Mucosa of rectum (tissue), 2 donors: ENCODE measurements around the gene NRF1.
"Not testable (repeated sequence)": the region's sequence is repeated elsewhere in the genome, so short reads cannot be mapped to it uniquely, and the experiment has no call there.

ENCODE experiments used
- H3K27ac ChIP-seq, 2 donors: one replicate each; pipeline ENCODE4 v1.7.0; 2013; ENCODE audit warnings: inconsistent platforms in 2 of 2, low read depth in 2 of 2, low read length in 2 of 2
- H3K27me3 ChIP-seq, 2 donors: one replicate each; pipeline ENCODE4 v1.7.0; 2013; ENCODE audit warnings: low read length in 2 of 2; ENCODE audit not compliant: control insufficient read depth in 2 of 2, insufficient read depth in 2 of 2
- H3K36me3 ChIP-seq, 2 donors: one replicate each; pipeline ENCODE4 v1.7.0; 2013; ENCODE audit warnings: low read length in 2 of 2; ENCODE audit not compliant: control insufficient read depth in 2 of 2, insufficient read depth in 2 of 2
- H3K4me1 ChIP-seq, 2 donors: one replicate each; pipeline ENCODE4 v1.7.0; 2013; ENCODE audit warnings: low read length in 2 of 2, mild to moderate bottlenecking in 1 of 2; ENCODE audit not compliant: control insufficient read depth in 2 of 2, insufficient read depth in 2 of 2
- H3K4me3 ChIP-seq, 2 donors: one replicate each; pipeline ENCODE4 v1.7.0; 2013; ENCODE audit warnings: low read length in 2 of 2
- H3K9ac ChIP-seq, 2 donors: one replicate each; pipeline ENCODE4 v1.7.0; 2013; ENCODE audit warnings: low read length in 2 of 2, low read depth in 1 of 2, mild to moderate bottlenecking in 1 of 2
- H3K9me3 ChIP-seq, 2 donors: one replicate each; pipeline ENCODE4 v1.7.0; 2013; ENCODE audit warnings: low read length in 2 of 2; ENCODE audit not compliant: control insufficient read depth in 2 of 2
- donor health status: healthy.
- donor health status: Normal muscosa, but diverticular disease.

NRF1 gene

DNA sequence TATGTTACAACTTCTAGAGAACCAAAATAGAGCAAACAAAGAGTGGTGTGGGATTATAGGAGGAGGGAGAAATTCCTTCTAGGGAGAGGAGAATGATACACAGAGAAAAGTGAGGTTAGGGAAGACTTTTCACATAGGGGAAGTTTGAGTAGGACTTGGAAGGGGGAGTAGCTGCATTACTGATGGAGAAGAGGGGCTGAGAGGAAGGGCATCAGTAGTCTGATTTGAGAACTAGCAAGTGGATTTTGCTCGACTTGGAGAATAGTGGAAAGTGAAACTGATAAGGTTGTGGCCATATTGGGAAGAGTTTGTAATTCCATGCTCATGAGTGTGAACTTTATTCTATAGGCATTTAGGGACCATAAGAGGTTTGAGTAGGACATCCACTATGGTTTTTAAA lies 6.1 kb downstream of the NRF1 start:
- H3K9me3 ChIP-seq, result no peaks in the 10 kb centered on the region
- H3K4me3 ChIP-seq, result no peak overlapping the region
- H3K27me3 ChIP-seq, result no peaks in the 10 kb centered on the region
- no peak overlapping the region for H3K27ac ChIP-seq
- no peaks in the 10 kb centered on the region for H3K36me3 ChIP-seq
- no peak overlapping the region for H3K9ac ChIP-seq
- H3K4me1 ChIP-seq, result peaks cover 5 to 7% of the 10 kb centered on the region in 2 donors

DNA sequence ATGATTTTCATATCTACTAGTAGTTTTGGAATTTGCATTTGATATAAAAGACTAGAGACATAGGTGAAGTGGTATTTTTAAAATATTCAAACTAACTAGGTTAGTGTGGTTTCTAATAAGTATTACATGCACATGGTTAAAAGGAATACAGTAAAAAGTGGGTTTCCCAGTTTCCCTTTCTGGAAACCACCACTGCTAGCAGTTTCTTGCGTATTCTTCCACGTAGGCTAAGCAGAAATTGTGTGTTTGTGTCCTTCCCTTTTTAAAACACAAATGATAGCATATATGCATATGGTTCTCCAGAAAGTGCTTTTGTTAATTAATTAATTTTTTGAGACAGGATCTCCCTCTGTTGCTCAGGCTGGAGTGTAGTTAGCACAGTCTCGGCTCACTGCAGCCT lies 15.4 kb downstream of the NRF1 start:
- H3K27ac ChIP-seq, result no peak overlapping the region
- no peak overlapping the region for H3K9ac ChIP-seq

DNA sequence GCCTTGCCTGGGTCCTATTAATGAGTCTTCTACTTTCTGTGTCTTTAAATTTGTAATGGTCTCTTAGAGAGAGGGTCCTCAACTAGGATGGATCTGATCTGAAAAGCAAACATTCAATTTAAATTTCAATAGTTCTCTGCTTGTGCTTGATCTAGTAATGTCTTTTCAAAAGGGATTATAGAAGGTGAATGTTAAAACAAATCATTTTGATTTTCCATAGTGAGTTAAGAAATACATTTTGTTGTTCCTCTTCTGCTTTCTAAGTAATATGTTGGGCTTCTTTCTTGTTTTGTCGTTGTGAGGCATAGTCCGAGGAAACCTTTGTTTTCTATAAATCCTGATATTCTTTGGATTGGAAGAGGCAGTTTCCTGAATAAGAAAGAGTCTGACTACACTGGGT lies 18.8 kb downstream of the NRF1 start:
- H3K36me3 ChIP-seq, result no peaks in the 10 kb centered on the region
- no peaks in the 10 kb centered on the region for H3K9me3 ChIP-seq

More for the DNA sequence above, 15.4 kb downstream of the NRF1 start:
- Histone ChIP-seq H3K4me3 (no peak overlapping the region), H3K27me3 (no peaks in the 10 kb centered on the region), H3K36me3 (no peaks in the 10 kb centered on the region), H3K4me1 (no peaks in the 10 kb centered on the region), H3K9me3 (no peaks in the 10 kb centered on the region)

DNA sequence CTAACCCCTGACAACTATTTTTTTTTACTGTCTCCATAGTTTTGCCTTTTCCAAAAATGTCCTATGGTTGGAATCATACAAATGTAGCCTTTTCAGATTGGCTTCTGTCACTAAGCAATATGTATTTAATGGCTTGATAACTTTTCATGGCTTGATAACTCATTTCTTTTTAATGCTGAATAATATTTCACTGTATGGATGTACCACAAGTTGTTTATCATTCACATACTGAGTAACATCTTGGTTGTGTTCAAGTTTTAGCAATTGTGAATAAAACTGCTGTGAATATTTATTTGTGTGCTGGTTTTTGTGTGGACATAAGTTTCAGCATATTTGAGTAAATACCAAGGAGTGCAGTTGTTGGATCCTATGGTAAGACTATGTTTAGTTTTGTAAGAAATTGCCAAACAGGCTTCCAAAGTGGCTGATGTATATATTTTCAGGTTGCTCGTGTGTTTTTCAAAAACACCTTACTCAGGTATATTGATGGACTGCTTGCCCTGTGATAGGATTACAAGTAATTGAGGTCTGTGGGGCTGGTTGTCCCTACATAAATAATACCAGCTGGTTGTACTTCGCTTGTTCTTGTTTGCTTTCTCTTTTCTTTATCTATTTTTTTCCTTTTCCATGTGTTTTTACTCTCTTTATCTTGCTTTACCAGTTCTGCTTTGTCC lies 23.0 kb downstream of the NRF1 start:
- no peak overlapping the region for H3K4me3 ChIP-seq
- no peaks in the 10 kb centered on the region for H3K36me3 ChIP-seq
- H3K9ac ChIP-seq, result no peak overlapping the region
- H3K9me3 ChIP-seq, result no peaks in the 10 kb centered on the region
- H3K4me1 ChIP-seq, result no peaks in the 10 kb centered on the region
- no peak overlapping the region for H3K27ac ChIP-seq
- H3K27me3 ChIP-seq, result no peaks in the 10 kb centered on the region

More for the DNA sequence above, 18.8 kb downstream of the NRF1 start:
- Histone ChIP-seq H3K27ac (no peak overlapping the region), H3K4me1 (no peaks in the 10 kb centered on the region), H3K4me3 (no peak overlapping the region), H3K9ac (no peak overlapping the region), H3K27me3 (no peaks in the 10 kb centered on the region)

DNA sequence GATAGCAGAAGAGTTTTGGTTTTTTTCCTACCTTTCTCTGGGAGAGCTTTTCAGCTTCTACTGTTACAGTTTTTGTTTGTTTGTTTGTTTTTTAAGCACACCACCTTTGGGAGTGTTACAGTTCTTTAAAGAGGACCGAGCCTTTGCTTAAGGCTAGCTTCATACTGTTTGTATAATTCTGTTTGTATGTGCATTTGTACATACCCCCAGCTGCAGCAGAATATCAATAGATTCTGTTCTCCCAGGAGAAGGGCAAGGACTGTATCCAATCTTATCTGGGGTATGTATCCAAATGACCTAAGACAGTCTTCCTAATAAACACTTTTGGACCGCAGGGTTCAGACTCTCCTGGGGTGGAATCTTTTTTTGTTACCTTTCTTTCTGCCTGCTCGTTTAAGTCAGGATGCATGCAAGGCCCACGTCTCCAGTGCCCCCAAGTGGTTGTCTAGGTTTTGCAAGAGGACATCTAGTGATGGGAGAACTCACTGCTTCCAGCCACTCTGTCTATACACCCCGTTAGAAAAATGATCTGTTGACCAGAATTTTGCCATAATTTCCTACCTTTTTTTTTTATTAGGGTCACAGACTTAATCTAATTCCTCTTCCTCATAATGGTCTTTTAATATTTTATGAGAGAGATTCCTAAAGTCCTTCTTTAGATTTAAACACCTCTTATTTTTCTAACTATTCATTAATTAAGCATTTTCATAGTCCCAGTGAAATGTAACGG lies 23.9 kb downstream of the NRF1 start:
- H3K4me1 ChIP-seq, result no peaks in the 10 kb centered on the region
- H3K9ac ChIP-seq, result no peak overlapping the region
- no peak overlapping the region for H3K27ac ChIP-seq
- no peaks in the 10 kb centered on the region for H3K36me3 ChIP-seq
- no peaks in the 10 kb centered on the region for H3K9me3 ChIP-seq
- no peaks in the 10 kb centered on the region for H3K27me3 ChIP-seq
- H3K4me3 ChIP-seq, result no peak overlapping the region

DNA sequence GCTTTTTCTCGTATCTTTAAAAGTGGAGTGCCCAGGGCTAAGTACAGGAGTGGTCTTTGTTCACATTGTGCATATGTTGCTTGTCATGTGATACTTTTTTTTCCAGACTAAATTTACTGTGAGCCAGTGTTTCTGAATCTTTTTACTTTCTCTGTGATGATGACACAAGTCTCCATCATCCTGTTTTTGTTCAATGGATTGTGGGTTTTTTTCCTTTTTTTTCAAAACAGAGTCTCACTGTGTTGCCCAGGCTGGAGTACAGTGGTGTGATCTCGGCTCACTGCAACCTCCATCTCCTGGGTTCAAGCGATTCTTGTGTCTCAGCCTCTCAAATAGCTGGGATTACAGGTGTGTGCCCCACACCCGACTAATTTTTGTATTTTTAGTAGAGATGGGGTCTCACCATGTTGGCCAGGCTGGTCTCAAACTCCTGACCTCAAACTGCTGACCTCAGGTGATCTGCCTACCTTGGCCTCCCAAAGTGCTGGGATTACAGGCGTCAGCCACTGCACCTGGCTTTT lies 24.6 kb downstream of the NRF1 start:
- not testable (repeated sequence) for H3K36me3 ChIP-seq, H3K27me3 ChIP-seq, H3K27ac ChIP-seq, H3K9me3 ChIP-seq, H3K4me3 ChIP-seq, H3K9ac ChIP-seq, H3K4me1 ChIP-seq

DNA sequence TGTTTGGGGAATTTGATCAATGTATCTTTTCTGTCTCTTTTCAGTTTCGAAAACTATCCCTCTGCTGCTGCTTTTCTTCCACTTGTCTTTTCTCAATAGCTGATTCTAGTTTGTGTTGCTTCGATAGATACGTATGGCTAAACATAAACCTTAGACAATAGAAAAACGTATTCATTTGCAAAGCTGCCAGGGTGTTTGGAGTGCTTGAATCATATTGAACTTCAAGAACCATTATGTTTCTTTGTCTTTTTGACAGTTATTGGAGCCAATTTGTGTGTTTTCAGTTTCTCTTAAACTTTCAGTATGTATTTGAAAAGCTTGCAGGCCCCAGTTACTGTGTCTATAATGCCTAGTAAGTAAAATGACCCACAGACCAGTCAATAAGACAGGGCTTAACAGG lies 25.1 kb downstream of the NRF1 start:
- Histone ChIP-seq H3K9ac (no peak overlapping the region), H3K4me1 (no peaks in the 10 kb centered on the region), H3K27ac (no peak overlapping the region), H3K9me3 (no peaks in the 10 kb centered on the region), H3K27me3 (no peaks in the 10 kb centered on the region), H3K4me3 (no peak overlapping the region), H3K36me3 (no peaks in the 10 kb centered on the region)

DNA sequence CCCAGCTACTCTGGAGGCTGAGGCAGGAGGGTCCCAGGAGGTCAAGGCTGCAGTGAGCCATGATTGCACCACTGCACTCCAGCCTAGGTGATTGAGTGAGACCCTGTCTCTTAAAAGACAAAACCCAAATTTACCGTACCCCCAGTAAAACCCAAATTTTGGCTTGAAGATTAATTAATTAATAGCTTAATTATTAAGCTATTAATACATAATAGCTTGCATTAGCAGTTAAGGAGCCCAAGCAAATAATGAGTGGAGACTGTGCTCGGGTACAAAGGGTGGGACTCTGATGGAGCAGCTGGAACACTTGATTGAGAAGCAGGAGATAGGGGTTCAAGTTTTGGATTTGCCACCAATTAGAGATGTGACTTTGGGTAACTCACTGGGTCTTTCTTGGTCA lies 28.9 kb downstream of the NRF1 start:
- H3K36me3 ChIP-seq, result no peaks in the 10 kb centered on the region
- H3K9ac ChIP-seq, result no peak overlapping the region
- no peaks in the 10 kb centered on the region for H3K27me3 ChIP-seq
- H3K9me3 ChIP-seq, result no peaks in the 10 kb centered on the region
- no peaks in the 10 kb centered on the region for H3K4me1 ChIP-seq
- no peak overlapping the region for H3K27ac ChIP-seq
- no peak overlapping the region for H3K4me3 ChIP-seq

DNA sequence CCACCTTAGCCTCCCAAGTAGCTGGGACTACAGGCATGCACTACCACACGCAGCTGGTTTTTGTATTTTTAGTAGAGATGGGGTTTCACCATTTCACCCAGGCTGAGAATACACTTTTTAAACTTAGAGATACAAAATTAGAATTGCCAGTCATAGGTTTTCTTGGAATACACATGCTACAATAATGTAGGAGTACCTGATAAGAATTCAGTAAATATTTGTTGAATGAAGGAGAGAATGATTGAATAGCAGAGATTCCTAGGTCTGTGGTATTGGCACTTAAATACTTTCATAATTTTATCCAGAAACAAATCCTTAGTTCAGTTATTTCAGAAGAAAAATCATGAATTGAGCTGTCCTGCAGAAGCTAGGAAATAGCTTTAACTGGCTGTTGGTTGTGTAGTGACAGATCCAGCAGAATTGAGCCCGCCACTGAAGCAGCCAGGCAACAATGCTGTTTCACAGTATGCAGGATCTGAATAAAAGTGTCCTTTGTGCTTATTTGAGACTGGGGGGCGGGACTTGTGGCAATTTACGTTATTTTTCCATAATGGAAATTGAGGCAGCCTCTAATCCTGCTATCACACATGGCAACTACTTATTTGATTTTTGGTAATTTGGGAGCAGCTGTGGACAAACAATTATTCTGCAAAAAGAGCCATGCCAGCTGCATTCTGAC lies 31.5 kb downstream of the NRF1 start:
- H3K4me1 ChIP-seq, result no peaks in the 10 kb centered on the region
- H3K4me3 ChIP-seq, result no peak overlapping the region
- H3K36me3 ChIP-seq, result no peaks in the 10 kb centered on the region
- H3K27me3 ChIP-seq, result no peaks in the 10 kb centered on the region
- H3K9ac ChIP-seq, result no peak overlapping the region
- H3K27ac ChIP-seq, result no peak overlapping the region
- H3K9me3 ChIP-seq, result no peaks in the 10 kb centered on the region

DNA sequence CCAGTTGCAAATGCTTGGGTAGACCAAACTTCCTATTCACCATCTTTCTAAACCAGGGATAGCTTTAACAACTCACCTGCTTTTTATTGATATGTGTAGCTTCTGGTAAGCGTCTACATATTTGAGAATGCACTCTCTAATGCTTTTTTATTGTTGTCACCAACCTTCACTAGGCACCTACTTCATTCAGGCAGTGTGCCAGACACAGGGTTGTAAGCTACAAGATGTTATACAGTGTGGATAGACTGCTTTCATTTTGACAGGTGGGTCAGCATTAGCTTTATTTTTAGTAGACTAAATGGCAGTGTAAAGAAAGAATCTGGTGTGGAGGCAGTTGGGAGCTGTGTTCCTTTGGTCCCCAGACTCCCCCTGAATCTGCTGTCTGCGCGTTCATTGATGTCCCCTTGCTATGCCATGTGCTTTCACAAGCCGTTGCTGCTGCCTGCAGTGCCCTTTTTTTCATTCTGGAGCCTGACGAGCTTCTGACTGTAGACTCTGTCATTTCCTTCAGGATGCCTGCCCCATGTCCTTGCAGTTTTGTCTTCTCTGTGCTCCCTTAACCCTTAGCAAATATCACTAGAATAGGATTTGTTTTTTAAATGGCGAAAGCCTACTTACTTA lies 32.1 kb downstream of the NRF1 start:
- H3K9me3 ChIP-seq, result no peaks in the 10 kb centered on the region
- no peaks in the 10 kb centered on the region for H3K36me3 ChIP-seq
- no peaks in the 10 kb centered on the region for H3K27me3 ChIP-seq
- no peaks in the 10 kb centered on the region for H3K4me1 ChIP-seq
- no peak overlapping the region for H3K9ac ChIP-seq
- no peak overlapping the region for H3K27ac ChIP-seq
- H3K4me3 ChIP-seq, result no peak overlapping the region
